ENCODE measurements around the gene AGR3.
A peak's percentile ranks its signal among the peaks of the same experiment; 100 is the strongest.
"Not testable (repeated sequence)": the region's sequence is repeated elsewhere in the genome, so short reads cannot be mapped to it uniquely, and the experiment has no call there.

The AGR3 gene

GRCh38 chr7:16874066-16874465 lies 7.7 kb downstream of the AGR3 start:
- TF ChIP-seq TAF1 (IDR thresholded peaks at IDR 0.05; ENCODE audit: low read depth, low read length) (no peak), POLR2A (IDR thresholded peaks at IDR 0.05; ENCODE audit: low read depth, low read length) (no peak), PAX5 (IDR thresholded peaks at IDR 0.05; ENCODE audit: insufficient read depth, low read length, severe bottlenecking) (no peak), POLR2AphosphoS5 (IDR thresholded peaks at IDR 0.05; ENCODE audit: low read depth, low read length) (no peak), POU2F2 (IDR thresholded peaks at IDR 0.05; ENCODE audit: low read depth, low read length) (no peak), SPI1 (IDR thresholded peaks at IDR 0.05; ENCODE audit: low read depth, low read length) (no peak)

GRCh38 chr7:16867328-16867727 lies 14.5 kb downstream of the AGR3 start:
- DNase-seq (ENCODE audit: insufficient read length, low spot score) (no peak), FAIRE-seq (no peak)
- TF ChIP-seq POLR2AphosphoS5 (IDR thresholded peaks at IDR 0.05; ENCODE audit: low read depth, low read length) (no peak), PAX5 (IDR thresholded peaks at IDR 0.05; ENCODE audit: insufficient read depth, low read length, severe bottlenecking) (no peak), POLR2A (IDR thresholded peaks at IDR 0.05; ENCODE audit: low read depth, low read length) (no peak), TAF1 (IDR thresholded peaks at IDR 0.05; ENCODE audit: low read depth, low read length) (no peak), POU2F2 (IDR thresholded peaks at IDR 0.05; ENCODE audit: low read depth, low read length) (no peak)

More at GRCh38 chr7:16874066-16874465, 7.7 kb downstream of the AGR3 start:
- FAIRE-seq (no peak), DNase-seq (ENCODE audit: insufficient read length, low spot score) (no peak)

GRCh38 chr7:16853189-16853588 lies 28.6 kb downstream of the AGR3 start:
- not testable (repeated sequence) for DNase-seq (ENCODE audit: insufficient read length, low spot score); FAIRE-seq

- TF ChIP-seq SPI1 (IDR thresholded peaks at IDR 0.05; ENCODE audit: low read depth, low read length) = 0 out of 2 replicates have a peak, but pooled peaks have one; percentile 32
- no peak for TF ChIP-seq POLR2AphosphoS5 (IDR thresholded peaks at IDR 0.05; ENCODE audit: low read depth, low read length)
- DNase-seq (ENCODE audit: insufficient read length, low spot score) (no peak), FAIRE-seq (no peak)
These were observed 30.0 kb downstream of the AGR3 start for GRCh38 chr7:16851829-16852228.

GRCh38 chr7:16850614-16851466 lies 30.9 kb downstream of the AGR3 start:
- FAIRE-seq (no peak), DNase-seq (ENCODE audit: insufficient read length, low spot score) (no peak)
- no peak for TF ChIP-seq SPI1 (IDR thresholded peaks at IDR 0.05; ENCODE audit: low read depth, low read length)
- TF ChIP-seq POU2F2 (IDR thresholded peaks at IDR 0.05; ENCODE audit: low read depth, low read length) = no peak
- TF ChIP-seq POLR2A (IDR thresholded peaks at IDR 0.05; ENCODE audit: low read depth, low read length) = no peak
- no peak for TF ChIP-seq PAX5 (IDR thresholded peaks at IDR 0.05; ENCODE audit: insufficient read depth, low read length, severe bottlenecking)
- TF ChIP-seq TAF1 (IDR thresholded peaks at IDR 0.05; ENCODE audit: low read depth, low read length) = no peak
- no peak for TF ChIP-seq POLR2AphosphoS5 (IDR thresholded peaks at IDR 0.05; ENCODE audit: low read depth, low read length)

- TF ChIP-seq POLR2A (IDR thresholded peaks at IDR 0.05; ENCODE audit: low read depth, low read length) (no peak), PAX5 (IDR thresholded peaks at IDR 0.05; ENCODE audit: insufficient read depth, low read length, severe bottlenecking) (no peak), POU2F2 (IDR thresholded peaks at IDR 0.05; ENCODE audit: low read depth, low read length) (no peak), SPI1 (IDR thresholded peaks at IDR 0.05; ENCODE audit: low read depth, low read length) (no peak), TAF1 (IDR thresholded peaks at IDR 0.05; ENCODE audit: low read depth, low read length) (no peak), POLR2AphosphoS5 (IDR thresholded peaks at IDR 0.05; ENCODE audit: low read depth, low read length) (no peak)
- no peak for DNase-seq (ENCODE audit: insufficient read length, low spot score)
- no peak for FAIRE-seq
These were observed 32.3 kb downstream of the AGR3 start for GRCh38 chr7:16849296-16850148.

- no peak for FAIRE-seq
- DNase-seq (ENCODE audit: insufficient read length, low spot score) = no peak
- TF ChIP-seq POLR2A (IDR thresholded peaks at IDR 0.05; ENCODE audit: low read depth, low read length) = no peak
- no peak for TF ChIP-seq SPI1 (IDR thresholded peaks at IDR 0.05; ENCODE audit: low read depth, low read length)
- no peak for TF ChIP-seq POLR2AphosphoS5 (IDR thresholded peaks at IDR 0.05; ENCODE audit: low read depth, low read length)
- TF ChIP-seq POU2F2 (IDR thresholded peaks at IDR 0.05; ENCODE audit: low read depth, low read length) = no peak
These were observed 34.4 kb downstream of the AGR3 start for GRCh38 chr7:16847381-16847860.

GRCh38 chr7:16846601-16847165 lies 35.1 kb downstream of the AGR3 start:
- no peak for FAIRE-seq
- TF ChIP-seq TAF1 (IDR thresholded peaks at IDR 0.05; ENCODE audit: low read depth, low read length) = no peak
- no peak for TF ChIP-seq POU2F2 (IDR thresholded peaks at IDR 0.05; ENCODE audit: low read depth, low read length)
- no peak for TF ChIP-seq POLR2AphosphoS5 (IDR thresholded peaks at IDR 0.05; ENCODE audit: low read depth, low read length)
- no peak for TF ChIP-seq POLR2A (IDR thresholded peaks at IDR 0.05; ENCODE audit: low read depth, low read length)
- TF ChIP-seq PAX5 (IDR thresholded peaks at IDR 0.05; ENCODE audit: insufficient read depth, low read length, severe bottlenecking) = no peak
- no peak for TF ChIP-seq SPI1 (IDR thresholded peaks at IDR 0.05; ENCODE audit: low read depth, low read length)
- DNase-seq (ENCODE audit: insufficient read length, low spot score) = no peak

- TF ChIP-seq POLR2A (IDR thresholded peaks at IDR 0.05; ENCODE audit: low read depth, low read length) (no peak), POLR2AphosphoS5 (IDR thresholded peaks at IDR 0.05; ENCODE audit: low read depth, low read length) (no peak), PAX5 (IDR thresholded peaks at IDR 0.05; ENCODE audit: insufficient read depth, low read length, severe bottlenecking) (no peak), POU2F2 (IDR thresholded peaks at IDR 0.05; ENCODE audit: low read depth, low read length) (no peak), SPI1 (IDR thresholded peaks at IDR 0.05; ENCODE audit: low read depth, low read length) (no peak), TAF1 (IDR thresholded peaks at IDR 0.05; ENCODE audit: low read depth, low read length) (no peak)
- FAIRE-seq (no peak), DNase-seq (ENCODE audit: insufficient read length, low spot score) (no peak)
These were observed 36.0 kb downstream of the AGR3 start for GRCh38 chr7:16845746-16846145.
